Calu3 (cell line): ENCODE measurements around the gene ISLR. TPM values are rescaled to one million over a fixed set of nuclear protein-coding genes. Genes with fewer than 3 reads are reported as not detected.

Source experiments
- BruUV-seq: library from RNA; stranded (reverse); fragments of 400-500 nt; replicated peaks from 2 replicates; lab custom pipeline; 2021; lab: Mats Ljungman, UMichigan
- CTCF ChIA-PET: fragments of 300-600 bp; sonication (Branson Sonifier 250); formaldehyde crosslinking; loops from one replicate; lab custom pipeline; 2022; ENCODE audit warnings: antibody characterized with exemption; lab: Charles Lee
- DNase-seq: peaks from one replicate; pipeline ENCODE4 v3.0.0; 2022
- H3K27ac Mint-ChIP-seq: one replicate; pipeline ENCODE4 v1.8.0; 2022; ENCODE audit warnings: mixed read lengths; ENCODE audit not compliant: unreplicated experiment
- H3K27me3 Mint-ChIP-seq: one replicate; pipeline ENCODE4 v1.8.0; 2022; ENCODE audit warnings: mixed read lengths; ENCODE audit not compliant: unreplicated experiment
- H3K36me3 Mint-ChIP-seq: one replicate; pipeline ENCODE4 v1.8.0; 2022; ENCODE audit warnings: mild to moderate bottlenecking, moderate library complexity, mixed read lengths; ENCODE audit not compliant: insufficient read depth, unreplicated experiment
- H3K4me1 Mint-ChIP-seq: one replicate; pipeline ENCODE4 v1.8.0; 2022; ENCODE audit warnings: mild to moderate bottlenecking, low read depth, mixed read lengths; ENCODE audit not compliant: unreplicated experiment
- H3K4me3 Mint-ChIP-seq: one replicate; pipeline ENCODE4 v1.8.0; 2022; ENCODE audit warnings: mild to moderate bottlenecking, low read depth, moderate library complexity, mixed read lengths; ENCODE audit not compliant: unreplicated experiment
- H3K9me3 Mint-ChIP-seq: one replicate; pipeline ENCODE4 v1.8.0; 2022; ENCODE audit warnings: low read depth, mixed read lengths; ENCODE audit not compliant: unreplicated experiment
- intact Hi-C: fragments of 100-400 bp; cut with micrococcal nuclease; formaldehyde crosslinking; loops from one replicate; pipeline ENCODE4 v1.10.0; 2022; ENCODE audit not compliant: unreplicated experiment
- total RNA-seq: library from RNA; stranded (reverse); gene quantifications from 2 replicates; pipeline ENCODE4 v1.2.3, GENCODE V29; 2022
- TF ChIP-seq, protein P1 (sequence below): fragments of 200-600 bp; IDR thresholded peaks from one replicate; pipeline ENCODE4 v1.8.0; 2022; ENCODE audit warnings: antibody characterized with exemption; ENCODE audit not compliant: unreplicated experiment

ISLR gene
- total RNA-seq, 1 experiment from 2014 or later = not detected

DNA sequence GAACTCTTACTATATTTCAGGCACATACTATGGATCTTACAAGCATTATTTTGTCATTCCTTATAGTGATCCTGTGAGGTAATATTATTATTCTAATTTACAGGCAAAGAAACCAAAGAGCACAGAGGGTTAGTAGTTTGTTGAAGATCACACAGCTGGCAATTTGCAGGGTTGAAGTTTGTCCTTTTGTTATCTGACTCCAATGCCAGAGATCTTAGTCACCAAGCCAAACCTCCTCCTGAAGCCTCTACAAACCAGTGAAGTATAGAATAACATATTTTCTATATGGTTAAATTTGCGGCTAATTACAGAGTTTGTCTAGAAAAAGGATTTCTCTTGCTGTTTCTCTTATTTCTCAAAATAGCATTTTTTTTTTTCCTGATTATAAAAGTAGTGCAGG lies 31.9 kb upstream of the ISLR start:
- H3K27me3 Mint-ChIP-seq = peaks cover 27% of the 10 kb centered on the region
- CTCF ChIA-PET = no interaction called here
- no peaks in the 10 kb centered on the region for H3K9me3 Mint-ChIP-seq
- DNase-seq = no peak
- no peaks in the 10 kb centered on the region for H3K4me1 Mint-ChIP-seq
- H3K4me3 Mint-ChIP-seq = no peak overlapping the region
- TF ChIP-seq, protein P1, sequence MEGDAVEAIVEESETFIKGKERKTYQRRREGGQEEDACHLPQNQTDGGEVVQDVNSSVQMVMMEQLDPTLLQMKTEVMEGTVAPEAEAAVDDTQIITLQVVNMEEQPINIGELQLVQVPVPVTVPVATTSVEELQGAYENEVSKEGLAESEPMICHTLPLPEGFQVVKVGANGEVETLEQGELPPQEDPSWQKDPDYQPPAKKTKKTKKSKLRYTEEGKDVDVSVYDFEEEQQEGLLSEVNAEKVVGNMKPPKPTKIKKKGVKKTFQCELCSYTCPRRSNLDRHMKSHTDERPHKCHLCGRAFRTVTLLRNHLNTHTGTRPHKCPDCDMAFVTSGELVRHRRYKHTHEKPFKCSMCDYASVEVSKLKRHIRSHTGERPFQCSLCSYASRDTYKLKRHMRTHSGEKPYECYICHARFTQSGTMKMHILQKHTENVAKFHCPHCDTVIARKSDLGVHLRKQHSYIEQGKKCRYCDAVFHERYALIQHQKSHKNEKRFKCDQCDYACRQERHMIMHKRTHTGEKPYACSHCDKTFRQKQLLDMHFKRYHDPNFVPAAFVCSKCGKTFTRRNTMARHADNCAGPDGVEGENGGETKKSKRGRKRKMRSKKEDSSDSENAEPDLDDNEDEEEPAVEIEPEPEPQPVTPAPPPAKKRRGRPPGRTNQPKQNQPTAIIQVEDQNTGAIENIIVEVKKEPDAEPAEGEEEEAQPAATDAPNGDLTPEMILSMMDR = no peak
- intact Hi-C loops = loop anchor here (5.0 kb wide), 1 partner anchor 61 kb away; the partner anchor contains the start of gene STRA6
- H3K27ac Mint-ChIP-seq = no peak overlapping the region
- H3K36me3 Mint-ChIP-seq = peaks cover 5% of the 10 kb centered on the region
- BruUV-seq = no TSS peak

DNA sequence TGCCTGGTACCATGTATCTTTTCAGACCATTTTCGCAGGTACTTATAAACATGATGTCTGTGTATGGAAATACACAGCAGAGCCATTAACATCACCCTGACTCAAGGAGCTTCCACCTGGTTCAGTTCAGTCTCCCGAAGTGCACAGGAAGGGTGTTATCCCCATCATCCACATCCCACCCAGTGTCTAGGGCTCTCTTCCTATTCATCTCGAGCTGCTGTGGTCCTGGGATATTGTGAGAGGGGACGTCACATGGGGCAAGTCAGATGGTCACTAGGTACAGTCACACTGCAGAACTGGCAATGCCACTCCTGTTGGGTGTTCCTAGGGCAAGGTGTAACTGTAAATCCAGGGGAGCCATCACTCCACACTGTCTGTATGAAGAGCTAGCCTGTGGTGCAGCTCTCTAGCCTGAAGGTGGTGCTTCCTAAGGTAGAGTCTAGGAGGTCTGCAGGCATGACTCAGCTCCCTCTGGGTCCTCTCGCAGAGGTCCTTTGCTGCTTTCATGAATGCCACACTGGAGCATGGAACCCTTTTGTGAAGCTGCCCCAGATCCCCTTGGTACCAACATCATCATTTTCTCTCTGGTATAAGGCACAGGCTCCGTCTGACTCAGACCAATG lies 29.2 kb upstream of the ISLR start:
- Mint-ChIP-seq H3K4me3 (no peak overlapping the region), H3K27ac (no peak overlapping the region), H3K4me1 (no peaks in the 10 kb centered on the region), H3K9me3 (no peaks in the 10 kb centered on the region), H3K27me3 (peaks cover 23% of the 10 kb centered on the region), H3K36me3 (no peaks in the 10 kb centered on the region)
- TF ChIP-seq, protein P1 = peak; percentile 33
- BruUV-seq = no TSS peak
- CTCF ChIA-PET = interaction anchor here (0.8 to 1.5 kb wide), 9 partner anchors 13 to 167 kb away, joined by 3 to 12 read pairs (median 3); partner anchors contain the start of gene CCDC33
- intact Hi-C loops = loop anchor here (5.0 kb wide), 1 partner anchor 58 kb away; the partner anchor contains the start of gene STRA6
- DNase-seq = peak; percentile 38

DNA sequence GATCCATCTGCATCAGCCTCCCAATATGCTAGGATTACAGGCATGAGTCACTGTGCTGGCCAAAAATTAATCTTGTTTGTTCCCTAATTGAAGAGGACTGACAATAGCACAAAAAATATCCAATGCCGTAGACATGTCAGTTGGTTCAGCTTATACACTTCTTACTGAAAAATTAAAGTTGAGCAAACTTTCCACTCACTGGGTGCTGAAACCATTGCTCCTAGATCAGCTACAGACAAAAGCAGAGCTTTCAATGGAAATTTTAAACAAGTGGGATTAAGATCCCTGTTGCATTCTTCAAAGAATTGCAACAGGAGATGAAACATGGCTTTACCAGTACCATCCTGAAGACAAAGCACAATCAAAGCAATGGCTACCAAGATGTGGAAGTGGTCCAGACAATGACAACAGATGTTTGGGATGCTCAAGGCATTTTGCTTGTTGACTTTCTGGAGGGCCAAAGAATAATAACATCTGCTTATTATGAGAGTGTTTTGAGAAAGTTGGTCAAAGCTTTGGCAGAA lies 27.2 kb upstream of the ISLR start:
- no peak for DNase-seq
- TF ChIP-seq, protein P1 = no peak
- Mint-ChIP-seq H3K36me3 (no peaks in the 10 kb centered on the region), H3K4me1 (no peaks in the 10 kb centered on the region), H3K27me3 (peaks cover 22% of the 10 kb centered on the region), H3K9me3 (no peaks in the 10 kb centered on the region), H3K4me3 (no peak overlapping the region), H3K27ac (no peak overlapping the region)
- CTCF ChIA-PET = interaction anchor here (0.7 kb wide), 1 partner anchor 114 kb away, joined by 3 read pairs; no protein-coding TSS in a partner anchor
- intact Hi-C loops = no loop called here
- BruUV-seq = no TSS peak

DNA sequence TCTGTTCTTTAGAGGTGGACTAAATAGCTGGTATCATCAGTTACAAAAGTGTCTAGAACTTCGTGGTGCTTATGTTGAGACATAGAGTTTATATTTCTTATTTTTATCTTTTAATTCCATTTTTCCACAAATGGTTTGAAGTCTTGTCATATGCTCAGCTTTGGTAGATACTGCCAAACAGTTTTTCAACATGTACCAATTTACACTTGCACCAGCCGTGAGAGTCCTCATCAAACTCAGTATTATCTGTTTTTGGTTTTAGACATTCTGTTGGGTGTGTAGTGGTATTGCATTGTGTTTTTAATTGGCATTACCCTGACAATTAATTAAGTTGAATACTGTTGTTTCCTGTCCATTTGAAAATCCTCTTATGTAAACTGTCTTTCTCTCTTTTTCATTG lies 26.5 kb upstream of the ISLR start:
- Mint-ChIP-seq H3K27me3 (peaks cover 22% of the 10 kb centered on the region), H3K4me1 (no peaks in the 10 kb centered on the region), H3K27ac (no peak overlapping the region), H3K4me3 (no peak overlapping the region), H3K9me3 (no peaks in the 10 kb centered on the region), H3K36me3 (no peaks in the 10 kb centered on the region)
- no TSS peak for BruUV-seq
- intact Hi-C loops = no loop called here
- CTCF ChIA-PET = no interaction called here
- DNase-seq = no peak
- TF ChIP-seq, protein P1 = no peak
